Endothelial cell of umbilical vein (primary cell): Measurements from ENCODE around the gene SLC24A3. TPM values are rescaled to one million over a fixed set of nuclear protein-coding genes. Genes with fewer than 3 reads are reported as not detected.

ENCODE experiments used
- BruUV-seq: library from RNA; stranded (reverse); fragments of 400-500 nt; replicated peaks from 2 replicates; lab custom pipeline; 2021; lab: Mats Ljungman, UMichigan
- CTCF ChIA-PET: fragments of 300-600, 350-600 bp; sonication (Branson Sonifier 250); formaldehyde crosslinking; loops from one replicate; lab custom pipeline; 2021; ENCODE audit warnings: antibody characterized with exemption, inconsistent platforms; lab: Charles Lee
- POLR2A ChIA-PET: fragments of 300-600, 350-600 bp; sonication (Branson Sonifier 250); formaldehyde crosslinking; loops from one replicate; lab custom pipeline; 2021; ENCODE audit warnings: antibody characterized with exemption, inconsistent platforms; lab: Charles Lee
- DNase-seq: peaks from one replicate; pipeline ENCODE4 v3.0.0-alpha.2; 2011; ENCODE audit warnings: low read depth, low spot score
- FAIRE-seq: peaks from 2 replicates; lab custom pipeline; 2011; peaks lifted over from hg19 to GRCh38; lab: Jason Lieb, UNC
- H2AFZ ChIP-seq: 2 replicates; pipeline ENCODE4 v1.6.0; 2012; ENCODE audit warnings: low read depth, low read length, control low read depth, inconsistent platforms
- H3K27ac ChIP-seq: 2 replicates; pipeline ENCODE4 v1.5.1; 2011; ENCODE audit warnings: low read depth, mild to moderate bottlenecking, control low read depth, low read length, moderate library complexity; ENCODE audit not compliant: insufficient read depth
- H3K27me3 ChIP-seq, 2 experiments: 2 replicates each; pipeline versions ENCODE4 v1.6.0 to v1.6.1; 2011; ENCODE audit warnings: low read length in 2 of 2, mixed read lengths in 1 of 2; ENCODE audit not compliant: control insufficient read depth in 2 of 2, insufficient read depth in 2 of 2
- H3K36me3 ChIP-seq, 2 experiments: 2 replicates in 1 of 2; 3 replicates in 1 of 2; pipeline ENCODE4 v1.5.1; 2011; ENCODE audit warnings: low read length in 2 of 2, mild to moderate bottlenecking in 1 of 2, moderate library complexity in 1 of 2; ENCODE audit not compliant: control insufficient read depth in 2 of 2, insufficient read depth in 2 of 2; ENCODE audit errors: extremely low read depth in 1 of 2
- H3K4me1 ChIP-seq: 3 replicates; pipeline ENCODE4 v1.5.1; 2011; ENCODE audit warnings: mild to moderate bottlenecking, low read length; ENCODE audit not compliant: control insufficient read depth, insufficient read depth; ENCODE audit errors: extremely low read depth
- H3K4me2 ChIP-seq: 2 replicates; pipeline ENCODE4 v1.6.1; 2011; ENCODE audit warnings: low read length, control low read depth, mixed read lengths; ENCODE audit not compliant: insufficient read depth
- H3K4me3 ChIP-seq, 3 experiments: fragments of 200-600 bp in 1 of 3; sonication (generic), shearing (Covaris generic) in 1 of 3; replicated peaks in 1 of 3; 2 replicates each; pipeline ENCODE4 v1.5.1; 2011 to 2016; ENCODE audit warnings: control low read depth in 3 of 3, low read length in 3 of 3, mild to moderate bottlenecking in 2 of 3, inconsistent platforms in 1 of 3, low read depth in 1 of 3, moderate library complexity in 1 of 3; ENCODE audit not compliant: insufficient read depth in 1 of 3
- H3K79me2 ChIP-seq: 2 replicates; pipeline ENCODE4 v1.6.0; 2012; ENCODE audit warnings: low read length, inconsistent platforms; ENCODE audit not compliant: control insufficient read depth, insufficient read depth
- H3K9ac ChIP-seq: replicated peaks from 2 replicates; pipeline ENCODE3; 2011; ENCODE audit warnings: low read length, control low read depth; ENCODE audit not compliant: insufficient read depth; ENCODE audit errors: extremely low read depth
- H3K9me1 ChIP-seq: replicated peaks from 3 replicates; pipeline ENCODE4 v1.6.0; 2011; ENCODE audit warnings: mild to moderate bottlenecking, low read length; ENCODE audit not compliant: control insufficient read depth, insufficient read depth; ENCODE audit errors: extremely low read depth
- H3K9me3 ChIP-seq: replicated peaks from 2 replicates; pipeline ENCODE4 v1.5.1; 2012; ENCODE audit warnings: low read length, inconsistent platforms; ENCODE audit not compliant: control insufficient read depth, insufficient read depth
- H4K20me1 ChIP-seq: replicated peaks from 2 replicates; pipeline ENCODE3; 2011; ENCODE audit warnings: mild to moderate bottlenecking, low read length; ENCODE audit not compliant: control insufficient read depth, insufficient read depth; ENCODE audit errors: extremely low read depth
- EZH2 ChIP-seq: IDR thresholded peaks from 2 replicates; pipeline ENCODE4 v1.6.1; 2012; ENCODE audit warnings: borderline replicate concordance, low read depth, mild to moderate bottlenecking, moderate library complexity, low read length, inconsistent platforms; ENCODE audit not compliant: severe bottlenecking
- FOS ChIP-seq: IDR thresholded peaks from 2 replicates; pipeline ENCODE4 v1.6.1; 2011; ENCODE audit warnings: mild to moderate bottlenecking, low read length, moderate library complexity, borderline replicate concordance; ENCODE audit not compliant: insufficient read depth
- GATA2 ChIP-seq: IDR thresholded peaks from 2 replicates; pipeline ENCODE4 v1.7.0; 2011; ENCODE audit warnings: low read depth, mild to moderate bottlenecking, moderate library complexity, mixed read lengths, low read length; ENCODE audit not compliant: insufficient read length, insufficient read depth
- JUN ChIP-seq: IDR thresholded peaks from 2 replicates; pipeline ENCODE4 v1.6.1; 2011; ENCODE audit warnings: borderline replicate concordance, low read depth; ENCODE audit not compliant: insufficient read length, insufficient read depth
- MYC ChIP-seq: IDR thresholded peaks from one replicate; pipeline ENCODE4 v1.6.1; 2011; ENCODE audit warnings: mild to moderate bottlenecking, low read depth, low read length
- POLR2A ChIP-seq: IDR thresholded peaks from 2 replicates; pipeline ENCODE4 v1.6.1; 2012; ENCODE audit warnings: low read depth, mild to moderate bottlenecking, control low read depth, low read length
- POLR2AphosphoS5 ChIP-seq: IDR thresholded peaks from 2 replicates; pipeline ENCODE4 v1.6.1; 2012; ENCODE audit warnings: low read depth, mild to moderate bottlenecking, control low read depth, low read length, moderate library complexity; ENCODE audit not compliant: insufficient read depth
- dilution Hi-C: fragments of 300-500 bp; cut with MboI; formaldehyde crosslinking; loops from one replicate; pipeline ENCODE4 v1.15.0; 2019; ENCODE audit warnings: low sequenced_read_pairs; ENCODE audit not compliant: extremely low pct_ligation_motif_present
- intact Hi-C: fragments of 100-400 bp; cut with micrococcal nuclease; formaldehyde crosslinking; loops from one replicate; pipeline ENCODE4 v1.10.0; 2022
- polyA plus RNA-seq, 4 experiments: library from polyadenylated mRNA; depleted of rRNA in 3 of 4; stranded (reverse) in 3 of 4; unstranded in 1 of 4; fragments of >200 nt; gene quantifications; 2 replicates each; pipeline versions ENCODE4 v1.2.1 to v1.2.3, GENCODE V29; 2011 to 2012; ENCODE audit warnings: missing spikeins in 1 of 4
- total RNA-seq: library from RNA; stranded (reverse); gene quantifications from 2 replicates; pipeline ENCODE4 v1.2.3, GENCODE V29; 2021
- TF ChIP-seq, protein P1 (sequence below): IDR thresholded peaks from 2 replicates; pipeline ENCODE4 v1.6.1; 2011; ENCODE audit not compliant: insufficient read depth, insufficient read length
- TF ChIP-seq, protein P2 (sequence below), 2 donors: IDR thresholded peaks; 1 replicate in 1 of 2; 2 replicates in 1 of 2; pipeline ENCODE4 v1.5.1; 2011; ENCODE audit warnings: low read length in 2 of 2, mild to moderate bottlenecking in 2 of 2, moderate library complexity in 2 of 2, control low read depth in 1 of 2, inconsistent platforms in 1 of 2, low read depth in 1 of 2; ENCODE audit not compliant: insufficient read depth in 1 of 2; ENCODE audit errors: extremely low read depth in 1 of 2

SLC24A3 gene
- total and polyA plus RNA-seq, 2 donors (not counting 3 experiments of a cell fraction or from before 2014, with no cell fraction given) = not detected

DNA sequence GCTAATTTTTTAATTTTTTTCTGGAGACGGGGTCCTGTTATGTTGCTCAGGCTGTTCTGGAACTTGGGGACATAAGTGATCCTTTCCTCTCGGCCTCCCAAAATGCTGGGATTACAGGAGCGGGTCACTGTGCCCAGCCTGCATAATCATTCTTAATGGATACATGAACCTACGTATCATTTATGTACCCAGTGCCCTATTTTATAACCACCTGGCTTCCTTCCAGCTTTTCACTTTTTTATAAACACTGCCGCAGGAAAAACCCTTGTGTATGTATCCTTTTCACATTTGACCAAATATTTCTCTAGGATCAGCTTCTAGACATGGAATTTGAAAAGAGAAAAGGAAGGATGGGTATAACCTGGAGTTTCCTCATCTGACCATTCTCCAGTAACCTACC is 460.1 kb downstream of the SLC24A3 start:
- Histone ChIP-seq H3K79me2 (no peaks in the 10 kb centered on the region), H3K4me2 (no peak overlapping the region), H3K9me3 (no peaks in the 10 kb centered on the region), H3K4me1 (no peaks in the 10 kb centered on the region), H3K36me3 (no peaks in the 10 kb centered on the region), H3K9me1 (no peaks in the 10 kb centered on the region), H3K4me3 (no peak overlapping the region), H4K20me1 (no peaks in the 10 kb centered on the region), H3K27ac (no peak overlapping the region), H3K9ac (no peak overlapping the region), H3K27me3 (peaks cover 12 to 29% of the 10 kb centered on the region in 2 experiments), H2AFZ (no peak overlapping the region)
- FAIRE-seq = no peak
- no TSS peak for BruUV-seq
- TF ChIP-seq, protein P1, sequence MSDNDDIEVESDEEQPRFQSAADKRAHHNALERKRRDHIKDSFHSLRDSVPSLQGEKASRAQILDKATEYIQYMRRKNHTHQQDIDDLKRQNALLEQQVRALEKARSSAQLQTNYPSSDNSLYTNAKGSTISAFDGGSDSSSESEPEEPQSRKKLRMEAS = no peak
- intact Hi-C loops = no loop called here
- POLR2A ChIA-PET = interaction anchor here (0.5 kb wide), 1 partner anchor 18 kb away, joined by 3 read pairs; no protein-coding TSS in a partner anchor
- DNase-seq = peak; percentile 10
- dilution Hi-C loops = no loop called here
- CTCF ChIA-PET = interaction anchor here (0.6 to 3.5 kb wide), 4 partner anchors 10 to 1040 kb away, joined by 3 to 25 read pairs (median 4); no protein-coding TSS in a partner anchor

DNA sequence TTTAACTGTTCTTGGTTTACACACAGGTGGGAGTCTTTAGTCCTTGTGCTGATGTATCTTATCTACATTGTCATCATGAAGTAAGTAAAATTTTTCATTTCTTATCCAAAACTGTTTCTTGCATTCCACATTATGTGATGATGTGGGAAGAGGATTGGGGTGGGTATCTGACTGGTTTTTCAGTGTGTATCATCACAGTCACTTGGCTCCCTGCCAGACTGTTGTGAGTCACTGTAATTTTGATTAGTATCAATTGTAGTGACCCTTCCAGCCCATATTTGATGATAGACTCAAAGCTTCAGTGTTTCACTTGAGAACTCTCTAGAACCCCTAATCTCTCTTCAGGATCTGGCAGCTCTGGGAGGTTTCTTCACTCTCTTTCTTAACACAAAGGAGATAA is 461.1 kb downstream of the SLC24A3 start:
- no peak overlapping the region for H3K4me2 ChIP-seq
- H3K27me3 ChIP-seq = peaks cover 12 to 29% of the 10 kb centered on the region in 2 experiments
- ChIA-PET POLR2A (no interaction called here), CTCF (interaction anchor here (0.5 to 3.5 kb wide), 2 partner anchors 11 to 22 kb away, joined by 3 to 25 read pairs; no protein-coding TSS in a partner anchor)
- no peaks in the 10 kb centered on the region for H3K79me2 ChIP-seq
- no peak for FAIRE-seq
- H3K9me1 ChIP-seq = no peaks in the 10 kb centered on the region
- no peaks in the 10 kb centered on the region for H4K20me1 ChIP-seq
- intact Hi-C loops = no loop called here
- no peaks in the 10 kb centered on the region for H3K36me3 ChIP-seq
- H3K9me3 ChIP-seq = no peaks in the 10 kb centered on the region
- H3K27ac ChIP-seq = no peak overlapping the region
- no peak for DNase-seq
- no peak overlapping the region for H2AFZ ChIP-seq
- dilution Hi-C loops = no loop called here
- TF ChIP-seq, protein P2, sequence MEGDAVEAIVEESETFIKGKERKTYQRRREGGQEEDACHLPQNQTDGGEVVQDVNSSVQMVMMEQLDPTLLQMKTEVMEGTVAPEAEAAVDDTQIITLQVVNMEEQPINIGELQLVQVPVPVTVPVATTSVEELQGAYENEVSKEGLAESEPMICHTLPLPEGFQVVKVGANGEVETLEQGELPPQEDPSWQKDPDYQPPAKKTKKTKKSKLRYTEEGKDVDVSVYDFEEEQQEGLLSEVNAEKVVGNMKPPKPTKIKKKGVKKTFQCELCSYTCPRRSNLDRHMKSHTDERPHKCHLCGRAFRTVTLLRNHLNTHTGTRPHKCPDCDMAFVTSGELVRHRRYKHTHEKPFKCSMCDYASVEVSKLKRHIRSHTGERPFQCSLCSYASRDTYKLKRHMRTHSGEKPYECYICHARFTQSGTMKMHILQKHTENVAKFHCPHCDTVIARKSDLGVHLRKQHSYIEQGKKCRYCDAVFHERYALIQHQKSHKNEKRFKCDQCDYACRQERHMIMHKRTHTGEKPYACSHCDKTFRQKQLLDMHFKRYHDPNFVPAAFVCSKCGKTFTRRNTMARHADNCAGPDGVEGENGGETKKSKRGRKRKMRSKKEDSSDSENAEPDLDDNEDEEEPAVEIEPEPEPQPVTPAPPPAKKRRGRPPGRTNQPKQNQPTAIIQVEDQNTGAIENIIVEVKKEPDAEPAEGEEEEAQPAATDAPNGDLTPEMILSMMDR (IDR thresholded peaks at IDR 0.05; ENCODE audit: extremely low read depth in 1 of 2, insufficient read depth in 1 of 2, low read depth in 1 of 2, low read length in 2 of 2) = no peak
- no peak for TF ChIP-seq GATA2
- TF ChIP-seq MYC = no peak
- TF ChIP-seq EZH2 = no peak
- no peak for TF ChIP-seq FOS
- no peak for TF ChIP-seq JUN
- no peak for TF ChIP-seq POLR2AphosphoS5
- no peak for TF ChIP-seq POLR2A
- TF ChIP-seq, protein P1 = no peak
- H3K9ac ChIP-seq = no peak overlapping the region
- H3K4me1 ChIP-seq = no peaks in the 10 kb centered on the region
- BruUV-seq = no TSS peak
- no peak overlapping the region for H3K4me3 ChIP-seq
